ENCODE results near the gene ZNF385C.

GRCh38 chr17:42129109-42129837 lies 31.0 kb upstream of the ZNF385C start:
- TF ChIP-seq CTCF (IDR thresholded peaks at IDR 0.05): no peak
- no peak for TF ChIP-seq POLR2A (IDR thresholded peaks at IDR 0.05)

Measured in body of pancreas (tissue), 4 donors.